Embryonic facial prominence (tissue), 1 donor: ENCODE results near the gene RUNX2.

Experiments
- DNase-seq: peaks from one replicate; pipeline ENCODE4 v3.0.0-alpha.2; 2016; ENCODE audit errors: extremely low spot score

RUNX2 gene

DNA sequence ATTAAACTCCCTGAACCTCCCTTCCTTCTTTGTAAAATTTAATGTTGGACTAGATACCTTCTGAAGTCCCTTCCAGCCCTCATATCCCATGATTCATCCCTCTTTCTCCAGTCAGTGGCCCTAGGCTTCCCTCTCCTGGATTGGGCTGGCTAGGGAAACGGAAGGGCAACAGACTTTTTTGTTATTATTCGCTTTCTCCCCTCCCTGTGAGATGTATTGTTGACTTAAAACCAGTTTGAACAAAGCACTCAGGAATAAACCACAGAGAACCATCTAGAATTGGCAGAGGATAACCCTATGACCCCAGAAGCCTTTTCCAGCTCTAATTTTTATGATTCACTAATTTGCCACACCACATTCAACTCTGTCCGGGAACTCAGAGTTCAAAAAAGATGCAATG lies 289.3 kb downstream of the RUNX2 start:
- DNase-seq, result no peak

DNA sequence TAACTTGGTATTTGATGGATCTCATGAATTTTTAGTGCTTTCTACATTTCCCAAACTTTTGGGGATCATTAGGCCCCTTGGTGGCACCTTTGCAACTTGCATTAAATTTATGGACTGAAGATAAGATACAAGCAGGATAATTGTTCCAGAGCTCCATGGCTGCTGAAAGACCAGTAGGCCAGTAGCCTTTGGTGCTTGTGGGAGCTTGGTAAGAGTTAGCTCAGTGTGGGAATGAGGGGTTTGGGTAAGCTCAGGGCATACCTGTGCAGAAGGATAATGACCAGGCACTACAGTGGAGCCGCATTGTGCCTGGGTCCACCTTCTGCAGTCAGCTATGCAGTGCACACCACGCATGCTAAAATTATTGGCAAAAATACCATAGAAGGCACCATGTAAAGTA lies 290.1 kb downstream of the RUNX2 start:
- no peak for DNase-seq

DNA sequence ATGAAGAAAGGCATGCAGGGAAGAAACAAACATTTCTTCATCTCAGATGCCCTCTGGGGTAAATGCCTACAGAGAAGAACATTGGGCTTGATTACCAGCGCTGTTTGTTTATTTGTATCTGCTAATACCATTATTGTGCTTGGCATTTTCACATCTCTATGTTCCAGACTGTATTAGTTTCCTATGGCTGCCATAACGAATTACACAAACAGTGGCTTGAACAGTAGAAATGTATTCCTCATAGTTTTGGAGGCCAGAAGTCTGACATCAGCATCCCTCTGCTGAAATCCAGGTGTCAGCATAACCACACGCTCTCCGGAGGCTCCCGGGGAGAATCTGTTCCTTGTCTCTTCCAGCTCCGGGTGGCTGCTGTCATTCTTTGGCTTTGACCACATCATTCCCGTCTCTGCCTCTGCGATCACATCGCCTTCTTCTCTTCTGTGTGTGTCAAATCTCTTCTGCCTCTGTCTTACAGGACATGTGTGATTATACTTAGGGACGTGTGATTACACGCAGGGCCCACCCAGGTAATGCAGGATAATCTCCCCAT lies 291.2 kb downstream of the RUNX2 start:
- no peak for DNase-seq

DNA sequence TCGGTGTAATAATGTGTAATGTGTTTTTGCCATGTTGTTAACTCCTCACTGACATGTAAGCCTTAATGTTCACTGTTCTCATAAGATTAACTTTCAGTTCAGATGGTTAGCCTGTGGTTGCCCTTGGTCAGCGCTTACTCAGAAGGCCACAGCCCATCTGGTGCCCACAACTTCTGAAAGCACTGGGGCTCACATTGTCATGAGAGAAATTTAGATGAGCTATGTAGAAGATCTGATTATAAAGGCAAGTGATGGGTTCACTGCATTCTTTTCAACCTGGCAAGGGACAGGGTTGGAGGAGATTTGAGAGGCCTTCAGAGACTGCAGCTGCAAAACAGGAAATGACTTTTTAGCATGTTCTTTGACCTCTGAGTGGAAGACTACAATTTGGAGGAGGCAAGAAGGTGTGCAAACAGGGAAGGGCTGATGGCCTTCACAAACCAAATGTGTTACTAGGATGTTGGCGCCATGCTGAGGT lies 291.9 kb downstream of the RUNX2 start:
- no peak for DNase-seq

DNA sequence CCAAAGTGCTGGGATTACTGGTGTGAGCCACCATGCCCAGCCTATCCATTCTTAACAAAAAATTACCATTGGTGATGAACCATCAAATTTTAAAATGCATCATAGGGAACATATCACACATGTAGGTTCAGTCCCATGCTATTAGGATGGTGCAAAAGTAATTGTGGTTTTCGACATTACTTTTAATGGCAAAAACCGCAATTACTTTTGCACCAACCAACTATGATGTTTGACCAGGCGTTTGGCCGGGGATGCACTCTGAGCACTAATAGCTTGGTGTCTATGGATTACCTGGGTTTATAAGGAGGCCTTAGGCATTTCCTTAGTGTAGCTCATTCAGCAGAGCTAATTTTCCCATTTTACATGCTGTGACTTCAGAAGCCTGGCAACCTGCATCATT lies 296.1 kb downstream of the RUNX2 start:
- DNase-seq, result no peak

DNA sequence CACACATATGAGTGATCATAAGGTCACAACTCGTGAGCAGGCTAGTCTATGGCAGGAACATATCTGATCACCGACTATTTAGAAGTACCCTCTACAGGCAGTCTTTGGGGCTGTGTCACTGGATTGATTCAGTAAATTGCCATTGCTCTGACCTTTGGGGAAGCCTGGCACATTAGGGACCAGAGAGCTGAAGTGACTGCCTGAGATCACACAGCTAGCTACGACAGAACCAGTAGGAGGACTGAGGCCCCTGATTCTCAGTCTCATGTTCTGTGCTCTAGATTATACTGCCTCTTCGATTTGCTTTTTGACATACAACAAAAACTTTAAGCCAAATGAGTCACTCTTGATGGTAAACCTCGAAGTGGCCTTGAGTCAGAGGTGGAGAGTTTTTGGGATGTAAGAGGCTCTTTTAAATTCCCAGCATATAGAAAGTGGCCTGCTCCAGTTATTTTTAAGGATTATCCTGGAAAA lies 297.1 kb downstream of the RUNX2 start:
- no peak for DNase-seq

DNA sequence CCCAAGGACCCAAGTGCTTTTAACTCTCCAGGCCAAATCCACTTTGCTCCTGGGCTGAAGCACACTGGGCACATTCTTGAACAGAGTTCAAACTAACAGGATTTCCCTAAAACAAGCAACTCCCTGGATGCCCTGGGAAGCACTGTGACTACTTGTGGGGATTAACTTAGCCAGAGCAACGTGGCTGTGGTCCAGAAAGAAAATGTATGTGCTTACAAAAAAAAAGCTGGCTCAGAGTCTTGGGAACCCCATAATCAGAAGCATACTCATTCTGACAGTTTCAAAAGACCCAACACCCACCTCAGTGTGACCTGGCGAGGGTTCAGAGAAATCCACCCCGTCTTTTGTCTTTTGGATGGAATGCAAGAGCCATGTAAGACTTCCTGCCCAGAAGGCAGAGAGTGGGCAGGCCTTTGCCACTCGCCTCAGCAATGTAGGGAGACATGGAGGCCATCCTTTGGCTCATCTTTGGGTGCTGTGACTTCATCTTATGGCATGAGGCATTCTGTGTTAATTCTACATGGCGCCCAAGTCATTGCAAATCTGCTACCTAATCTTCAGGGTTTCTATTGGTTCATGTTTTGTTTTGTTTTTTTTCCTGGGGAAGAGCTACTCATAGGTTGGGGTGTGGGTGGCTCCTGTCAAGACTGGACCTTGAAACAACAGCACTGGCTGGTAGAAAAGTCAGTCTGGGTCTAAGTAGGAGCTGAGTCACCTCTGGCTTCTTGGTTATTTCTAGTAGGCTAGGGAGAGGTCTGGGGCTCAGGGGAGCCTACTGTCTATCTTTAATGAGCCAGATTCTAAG lies 298.2 kb downstream of the RUNX2 start:
- peak; percentile 58 for DNase-seq

DNA sequence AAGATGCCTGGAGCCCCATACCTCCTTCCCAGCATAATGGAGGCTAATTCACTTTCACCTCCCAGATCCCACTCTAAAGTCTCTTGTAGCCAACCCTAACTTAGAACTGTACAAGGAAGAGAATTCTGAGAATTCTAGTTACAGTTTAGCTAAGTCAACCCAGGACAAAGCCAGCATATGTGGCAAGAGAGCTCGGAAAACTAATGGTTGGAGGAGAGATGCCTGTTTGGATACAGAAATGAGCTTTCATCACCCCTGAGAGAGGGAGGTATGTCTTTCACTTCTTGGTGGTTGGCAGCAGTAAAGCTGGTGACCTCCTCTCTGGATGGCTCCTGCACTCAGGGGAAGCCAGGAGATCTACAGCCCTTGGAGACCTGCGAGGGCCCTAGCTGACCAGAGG lies 302.2 kb downstream of the RUNX2 start:
- DNase-seq, result no peak

DNA sequence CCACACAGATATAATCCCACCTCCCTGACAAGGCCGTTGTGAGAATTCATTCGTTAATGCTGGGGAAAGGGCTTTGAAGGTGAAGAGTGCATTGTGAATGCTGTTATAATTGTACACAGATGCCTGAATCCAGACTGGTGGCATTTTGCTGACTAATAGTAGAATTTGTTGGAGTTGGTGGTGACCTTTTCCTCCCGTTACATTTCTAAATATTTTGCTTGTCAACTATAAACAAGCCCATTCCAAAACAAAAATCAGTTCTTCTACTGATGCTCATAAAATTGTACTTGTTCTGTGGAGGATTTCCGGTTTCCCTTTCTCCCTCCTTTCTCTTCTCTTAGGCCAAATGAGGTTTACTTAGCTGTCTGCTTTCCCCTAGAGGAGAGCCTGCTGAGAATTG lies 302.7 kb downstream of the RUNX2 start:
- DNase-seq, result no peak

DNA sequence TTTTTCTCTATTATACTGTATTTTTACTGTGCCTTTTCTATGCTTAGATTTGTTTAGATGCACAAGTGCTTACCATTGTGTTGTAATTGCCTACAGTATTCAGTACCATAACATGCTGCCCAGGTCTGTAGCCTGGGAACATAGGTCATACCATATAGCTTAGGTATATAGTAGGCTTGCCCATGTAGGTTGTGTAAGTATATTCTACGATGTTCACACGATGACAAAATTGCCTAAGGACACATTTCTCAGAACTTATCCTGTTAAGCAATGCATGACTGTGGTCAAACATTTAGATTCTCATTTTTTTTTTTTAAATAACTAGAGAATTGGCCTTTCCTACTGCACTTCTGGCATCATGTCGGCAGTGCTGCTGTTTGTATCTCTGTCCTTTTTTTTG lies 303.3 kb downstream of the RUNX2 start:
- DNase-seq, result no peak

DNA sequence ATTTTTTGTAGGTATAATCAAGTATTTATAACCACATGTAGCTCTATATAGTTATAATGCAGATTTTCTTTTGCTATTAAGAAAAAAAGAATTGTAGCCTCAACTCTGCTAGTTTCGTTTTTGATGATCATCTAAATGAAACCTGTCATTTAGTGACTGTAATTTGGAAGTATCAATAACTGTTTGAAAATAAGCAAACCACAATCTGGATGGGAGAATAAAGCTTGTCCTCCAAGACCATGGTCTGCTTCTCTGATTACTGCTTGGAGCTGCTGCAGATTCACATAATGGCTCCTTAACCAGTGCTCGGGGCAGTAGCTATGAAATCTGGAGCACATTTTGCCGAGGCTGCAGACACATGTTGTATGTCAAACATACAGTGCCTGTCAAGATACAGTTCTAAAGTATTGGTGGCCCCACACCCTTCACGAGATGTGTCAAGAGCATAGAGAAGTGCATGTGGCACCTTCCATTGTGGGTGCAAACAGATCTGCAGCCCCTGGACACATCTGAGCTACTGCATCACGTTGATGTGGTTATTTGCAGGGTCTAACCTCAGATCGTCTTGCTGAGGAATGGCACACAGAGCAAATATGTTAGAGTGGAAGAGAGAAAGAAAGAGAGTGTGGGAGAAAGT lies 305.3 kb downstream of the RUNX2 start:
- DNase-seq, result no peak

DNA sequence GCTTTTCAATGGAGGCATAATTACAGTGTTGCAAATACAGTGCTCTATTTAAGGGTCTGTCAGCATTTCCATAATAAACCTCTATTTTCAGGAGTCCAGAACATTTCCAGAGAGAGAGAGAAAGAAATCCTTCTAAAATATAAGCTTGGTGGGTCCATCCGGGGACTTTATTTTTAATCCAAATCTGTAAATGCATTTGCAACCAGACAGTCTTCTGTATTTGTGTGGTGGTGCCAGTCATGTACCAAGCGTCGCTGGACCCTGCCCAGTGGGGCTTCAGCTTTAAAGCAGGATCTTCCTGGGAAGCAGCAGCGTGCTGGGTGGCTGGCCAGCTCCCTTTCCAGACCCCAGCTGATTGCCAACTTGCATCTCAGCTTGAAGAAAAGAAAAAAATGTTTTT lies 306.1 kb downstream of the RUNX2 start:
- DNase-seq, result no peak

DNA sequence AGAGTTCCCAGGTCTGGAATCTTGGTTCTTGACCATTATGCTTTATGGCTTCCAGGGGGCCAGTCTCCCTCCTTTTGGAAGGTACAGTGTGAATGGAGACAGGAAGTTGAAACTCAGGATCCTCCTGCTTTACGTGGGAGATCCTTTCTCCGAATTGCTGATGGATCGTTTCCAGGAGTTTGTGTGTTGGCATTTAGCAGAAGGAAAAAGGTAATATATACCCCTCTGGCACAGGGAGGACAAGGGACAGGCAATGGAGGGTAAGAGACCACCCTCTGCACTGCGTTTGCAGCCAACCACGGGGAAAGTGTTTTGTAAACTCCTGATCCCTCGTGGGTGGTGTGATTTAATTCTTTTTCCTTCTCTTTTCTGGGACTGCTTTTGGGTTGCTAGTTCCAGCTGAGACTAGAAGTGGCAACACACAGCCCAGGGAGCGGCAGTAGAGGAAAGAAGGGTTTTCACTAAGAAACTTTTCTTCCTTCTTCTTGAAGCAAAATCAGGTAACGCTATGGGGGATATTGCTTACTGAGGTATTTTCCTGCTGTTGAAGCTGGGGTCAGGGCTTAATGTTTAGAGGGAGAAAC lies 307.2 kb downstream of the RUNX2 start:
- DNase-seq, result no peak

DNA sequence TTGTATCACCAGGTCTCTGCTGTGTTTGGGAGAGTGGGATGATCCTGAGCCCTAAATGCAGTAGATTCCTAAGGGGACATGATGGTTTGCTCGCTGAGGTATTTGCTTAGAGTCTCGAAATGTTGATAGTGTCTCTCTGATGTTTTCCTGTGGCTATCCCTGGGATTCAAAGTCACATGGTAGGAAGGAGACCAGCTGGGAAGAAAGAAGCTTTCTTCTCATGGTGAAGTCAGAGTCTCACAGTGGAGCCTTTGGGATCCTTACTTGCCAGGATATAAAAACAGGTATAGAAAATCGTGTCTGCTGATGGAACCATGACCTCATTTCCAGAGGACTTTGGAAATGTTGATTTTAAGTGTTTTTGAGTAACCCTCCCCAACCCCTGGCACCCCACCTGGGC lies 308.9 kb downstream of the RUNX2 start:
- DNase-seq, result no peak

DNA sequence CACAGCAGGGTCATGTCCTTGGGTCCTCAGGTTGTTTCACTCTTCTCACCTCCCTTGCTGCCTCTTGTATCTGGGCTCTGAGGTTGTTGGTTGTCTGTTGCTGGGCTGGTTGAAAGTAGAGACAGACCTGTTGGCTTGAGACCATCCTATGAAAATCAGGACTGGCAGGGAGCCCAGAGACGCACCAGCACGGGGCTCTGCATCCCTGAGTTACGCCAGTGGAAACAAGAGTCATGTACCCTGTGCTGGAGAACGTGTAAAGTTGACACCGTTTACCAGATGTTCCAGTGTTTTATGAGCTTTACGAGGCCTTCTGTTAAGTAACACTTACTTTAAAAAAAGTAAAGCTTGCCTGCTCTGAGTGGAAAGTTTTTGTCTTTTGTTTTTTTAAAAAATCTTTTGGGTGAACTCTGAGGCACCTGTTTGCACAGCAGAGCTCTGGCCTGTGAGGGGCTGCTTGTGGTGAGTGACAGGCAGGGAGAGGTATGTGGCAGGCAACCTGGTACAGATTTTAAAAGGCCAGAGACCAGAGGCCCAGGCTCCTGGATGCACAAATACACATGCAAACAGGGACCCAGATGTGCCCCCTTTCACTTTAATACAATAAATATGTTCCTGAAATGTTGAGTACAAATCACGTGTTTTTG lies 309.6 kb downstream of the RUNX2 start:
- no peak for DNase-seq

DNA sequence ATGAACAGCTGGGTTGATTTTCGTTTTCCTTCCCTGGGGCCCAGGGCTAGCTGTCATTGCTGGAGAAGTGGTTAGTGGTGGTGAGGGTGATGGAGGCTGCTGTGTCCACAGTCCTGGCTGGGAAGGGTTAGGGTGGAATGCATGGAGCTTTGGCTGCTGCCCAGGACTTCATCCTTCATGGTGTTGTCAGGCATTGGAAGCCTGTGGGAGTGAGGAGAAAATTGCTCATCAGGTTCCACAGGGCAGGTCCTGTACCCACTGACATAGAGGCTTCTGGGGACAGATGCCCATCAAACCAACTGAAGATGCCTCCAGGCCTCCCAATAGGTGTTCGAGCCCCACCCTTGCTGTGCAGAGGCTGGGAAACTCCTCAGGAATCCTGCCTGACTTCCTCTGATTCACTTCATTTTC lies 312.0 kb downstream of the RUNX2 start:
- no peak for DNase-seq

DNA sequence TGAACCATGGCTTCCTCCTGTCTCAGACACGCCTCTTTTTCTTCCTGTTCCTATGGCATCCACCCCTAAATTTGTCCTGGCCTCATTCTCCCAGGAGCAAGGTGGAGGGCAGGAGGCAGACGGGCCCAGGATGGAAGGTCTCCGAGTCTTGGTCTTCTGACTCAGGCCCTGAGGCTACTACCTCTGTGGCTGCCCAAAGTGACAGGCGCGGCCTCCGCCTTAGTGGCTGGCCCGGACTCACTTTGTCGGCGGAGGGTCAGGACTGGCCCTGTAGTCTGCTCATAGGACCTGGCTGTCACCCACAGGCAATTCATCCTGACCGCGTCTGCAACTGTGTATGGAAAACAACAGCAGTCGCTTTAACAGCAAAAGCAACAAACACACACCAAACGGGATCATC lies 312.7 kb downstream of the RUNX2 start:
- no peak for DNase-seq

DNA sequence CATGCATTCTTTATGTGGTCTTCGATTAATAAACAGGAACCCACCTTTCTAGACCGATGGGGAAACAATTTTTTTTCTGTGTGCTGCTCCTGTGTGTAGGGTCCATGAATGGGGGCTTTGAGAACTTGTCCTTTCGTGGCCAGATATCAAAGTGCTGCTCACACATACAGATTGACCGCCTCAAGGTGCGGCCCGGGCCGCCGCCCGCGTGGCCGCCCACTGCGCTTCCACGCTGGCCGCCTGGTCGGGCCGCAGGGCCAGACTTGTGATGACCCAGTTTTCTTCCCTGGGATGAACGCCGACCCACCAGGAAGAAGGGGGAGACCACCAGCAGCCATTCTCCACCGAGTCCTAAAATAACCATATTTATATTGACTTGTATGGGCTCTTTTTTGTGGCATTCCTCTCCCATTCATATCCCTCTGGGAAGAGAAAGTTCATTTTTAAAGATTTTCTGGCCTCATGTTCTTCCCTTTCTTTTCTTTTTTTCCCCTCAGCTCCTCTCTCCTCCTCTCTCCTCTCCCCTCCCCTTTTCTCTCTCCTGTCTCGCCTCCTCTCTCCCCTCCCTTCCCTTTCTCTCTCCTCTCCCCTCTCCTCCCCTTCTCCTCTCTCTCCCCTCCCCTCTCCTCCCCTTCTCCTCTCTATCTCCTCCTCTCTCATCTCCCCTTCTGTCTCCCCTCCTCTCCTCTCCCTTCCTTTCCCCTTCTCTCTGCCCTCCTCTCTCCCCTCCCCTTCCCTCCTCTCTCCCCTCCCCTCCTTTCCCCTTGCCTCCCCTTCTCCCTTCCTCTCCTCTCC lies 314.4 kb downstream of the RUNX2 start:
- DNase-seq, result no peak

DNA sequence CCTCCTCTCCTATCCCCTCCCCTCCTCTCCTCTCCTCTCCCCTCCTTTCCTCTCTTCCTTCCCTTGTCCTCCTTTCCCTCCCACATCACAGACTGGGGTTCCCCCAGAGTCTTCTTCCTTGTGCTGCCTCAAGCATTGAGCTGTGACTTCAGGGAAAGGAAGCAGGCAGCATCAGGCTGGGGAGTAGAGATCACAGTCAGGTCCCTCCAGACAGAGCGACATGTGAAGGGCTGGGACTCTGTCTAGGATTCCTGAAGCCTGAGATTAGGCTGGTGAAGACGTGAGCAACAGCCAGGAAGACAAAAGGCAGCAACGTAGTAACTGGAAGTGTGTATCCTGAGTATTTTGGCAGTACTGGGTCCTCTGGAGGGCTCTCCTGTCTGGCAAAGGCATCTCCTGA lies 315.0 kb downstream of the RUNX2 start:
- DNase-seq, result no peak

DNA sequence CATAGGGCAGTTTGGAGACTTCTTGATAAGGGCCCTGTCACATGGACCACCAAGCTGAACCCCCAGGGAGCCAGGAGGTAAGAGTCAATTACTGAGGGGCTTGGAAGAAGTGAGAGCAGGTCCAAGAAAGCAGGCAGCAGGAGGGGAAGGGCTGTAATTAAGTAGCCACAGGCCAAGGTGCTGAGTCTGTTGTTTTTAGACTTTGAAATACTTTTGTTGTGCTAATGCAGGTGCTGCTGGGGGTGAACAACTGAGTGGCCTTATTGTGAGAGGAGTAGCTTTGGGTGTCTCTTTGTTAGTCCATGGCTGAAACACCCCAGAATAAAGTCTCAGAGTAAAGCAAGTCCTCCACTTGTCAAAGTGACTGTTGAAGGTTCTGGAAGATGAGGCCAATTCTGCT lies 316.6 kb downstream of the RUNX2 start:
- no peak for DNase-seq

DNA sequence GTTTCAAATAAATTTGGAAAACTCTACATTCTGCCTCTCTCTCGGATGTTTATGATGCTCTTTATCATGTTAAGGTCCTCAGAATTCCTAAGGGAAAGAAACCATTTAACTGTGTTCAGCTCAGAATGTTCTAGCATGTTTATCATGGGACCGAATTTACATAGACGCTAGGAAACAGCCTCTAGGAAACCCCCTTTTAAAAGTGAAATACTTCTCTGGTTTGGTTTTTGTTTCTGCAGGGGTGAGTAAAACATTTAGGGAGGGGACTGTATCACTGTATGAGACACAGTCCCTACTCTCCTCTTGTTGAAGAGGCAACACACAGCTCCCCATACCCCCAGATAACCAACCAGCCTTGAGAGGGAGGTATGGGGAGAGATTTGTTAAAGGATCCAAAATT lies 317.2 kb downstream of the RUNX2 start:
- DNase-seq, result no peak
